T-helper 2 cell (primary cell): ENCODE results near the gene KRTAP10-7.
"Not testable (repeated sequence)": the region's sequence is repeated elsewhere in the genome, so short reads cannot be mapped to it uniquely, and the experiment has no call there.

Source experiments
- DNase-seq, 5 experiments: peaks; one replicate each; pipeline versions ENCODE4 v3.0.0 to v3.0.0-alpha.2; 2012 to 2022

KRTAP10-7 gene

DNA sequence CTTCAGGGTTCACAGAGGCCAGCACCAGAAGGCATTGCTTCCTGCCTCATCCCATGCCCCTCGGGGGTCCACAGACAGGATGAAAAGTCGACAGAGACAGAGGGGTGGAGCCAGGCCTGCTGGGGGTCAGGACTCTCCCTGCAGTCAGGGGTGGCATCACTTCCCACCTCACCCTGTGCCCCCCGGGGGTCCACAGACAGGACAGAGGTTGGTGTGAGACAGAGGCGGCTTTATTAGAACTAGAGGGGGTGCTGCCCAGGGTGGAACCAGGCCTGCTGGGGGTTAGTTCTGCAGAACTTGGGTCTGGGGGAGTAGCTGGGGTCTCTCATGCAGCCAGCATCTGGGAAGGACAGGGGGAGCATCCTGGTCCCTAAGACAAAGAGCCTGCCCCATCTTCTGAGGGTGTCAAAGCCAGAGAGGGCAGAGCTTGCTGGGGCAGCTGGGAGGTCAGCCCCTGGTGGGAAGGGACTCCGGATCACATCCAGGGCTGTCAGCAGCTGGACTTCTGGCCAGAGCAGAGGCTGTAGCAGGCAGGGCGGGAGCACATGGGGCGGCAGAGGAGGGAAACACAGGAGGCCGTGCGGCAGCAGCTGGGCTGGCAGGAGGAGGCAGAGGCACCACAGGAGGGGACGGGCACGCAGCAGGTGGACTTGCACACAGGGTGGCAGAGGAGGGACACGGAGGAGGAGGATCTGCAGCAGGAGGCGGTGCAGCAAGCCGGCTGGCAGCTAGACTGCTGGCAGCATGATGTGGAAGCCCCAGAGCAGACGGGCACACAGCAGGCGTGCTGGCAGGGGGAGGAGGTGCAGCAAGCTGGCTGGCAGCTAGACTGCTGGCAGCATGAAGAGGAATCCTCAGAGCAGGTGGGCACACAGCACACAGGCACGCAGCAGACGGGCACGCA lies 9.2 kb upstream of the KRTAP10-7 start:
- DNase-seq: not testable (repeated sequence)

DNA sequence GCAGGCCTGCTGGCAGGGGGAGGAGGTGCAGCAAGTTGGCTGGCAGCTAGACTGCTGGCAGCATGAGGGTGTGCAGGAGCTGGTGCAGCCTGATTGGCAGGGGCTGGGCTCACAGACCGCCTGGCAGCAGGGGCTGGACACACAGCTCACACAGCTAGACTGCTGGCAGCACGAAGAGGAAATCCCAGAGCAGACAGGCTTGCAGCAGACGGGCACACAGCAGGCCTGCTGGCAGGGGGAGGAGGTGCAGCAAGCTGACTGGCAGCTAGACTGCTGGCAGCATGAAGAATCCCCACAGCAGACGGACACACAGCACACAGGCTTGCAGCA lies 8.6 kb upstream of the KRTAP10-7 start:
- not testable (repeated sequence) for DNase-seq

DNA sequence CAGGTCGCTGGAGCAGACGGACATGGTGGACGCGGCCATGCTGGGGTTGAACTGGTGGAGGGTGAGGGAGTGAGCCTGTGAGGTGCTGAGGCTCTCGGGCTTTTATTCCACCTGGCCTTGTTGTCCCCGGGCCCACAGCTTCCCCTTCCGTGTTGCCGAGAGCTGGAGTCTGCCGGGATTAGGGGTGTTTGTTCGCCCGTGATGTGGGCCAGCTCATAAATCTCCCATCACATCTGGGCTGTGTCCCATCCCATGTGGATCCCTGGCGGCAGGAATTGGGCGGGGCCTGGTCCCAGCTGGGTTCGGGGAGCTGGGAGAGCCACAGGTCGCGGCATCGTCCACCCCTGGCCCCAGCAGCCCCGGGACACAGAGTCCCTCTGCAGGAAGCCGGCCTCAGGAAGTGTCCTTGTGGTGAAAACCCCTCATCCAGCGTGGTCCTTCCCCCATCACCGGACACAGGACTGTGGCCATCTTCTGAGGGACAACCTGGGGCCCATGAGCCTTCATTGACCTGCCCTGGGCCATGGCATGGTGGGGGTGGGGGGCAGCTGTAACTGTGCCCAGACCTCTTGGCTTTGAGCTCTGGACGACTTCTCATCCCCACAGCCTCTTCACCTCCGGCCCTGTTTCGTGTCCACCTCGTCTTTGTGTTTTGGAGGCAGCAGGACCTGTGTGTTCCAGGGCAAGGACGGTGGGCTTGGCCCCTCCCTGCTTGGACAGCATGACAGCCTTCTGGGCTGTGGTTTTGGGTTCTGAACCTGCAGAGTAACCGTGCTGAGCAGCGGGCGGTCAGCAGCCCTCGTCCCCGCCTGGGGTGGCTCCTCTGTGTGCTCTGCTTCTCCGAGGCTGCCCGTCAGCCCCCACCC lies 7.7 kb upstream of the KRTAP10-7 start, which contains the start of gene KRTAP10-6:
Gene KRTAP10-6, minus strand, starts transcription at position 60 of the 866 bp plus-strand sequence. Its CDS starts 21 bp downstream, at position 39.
- no peak for DNase-seq

DNA sequence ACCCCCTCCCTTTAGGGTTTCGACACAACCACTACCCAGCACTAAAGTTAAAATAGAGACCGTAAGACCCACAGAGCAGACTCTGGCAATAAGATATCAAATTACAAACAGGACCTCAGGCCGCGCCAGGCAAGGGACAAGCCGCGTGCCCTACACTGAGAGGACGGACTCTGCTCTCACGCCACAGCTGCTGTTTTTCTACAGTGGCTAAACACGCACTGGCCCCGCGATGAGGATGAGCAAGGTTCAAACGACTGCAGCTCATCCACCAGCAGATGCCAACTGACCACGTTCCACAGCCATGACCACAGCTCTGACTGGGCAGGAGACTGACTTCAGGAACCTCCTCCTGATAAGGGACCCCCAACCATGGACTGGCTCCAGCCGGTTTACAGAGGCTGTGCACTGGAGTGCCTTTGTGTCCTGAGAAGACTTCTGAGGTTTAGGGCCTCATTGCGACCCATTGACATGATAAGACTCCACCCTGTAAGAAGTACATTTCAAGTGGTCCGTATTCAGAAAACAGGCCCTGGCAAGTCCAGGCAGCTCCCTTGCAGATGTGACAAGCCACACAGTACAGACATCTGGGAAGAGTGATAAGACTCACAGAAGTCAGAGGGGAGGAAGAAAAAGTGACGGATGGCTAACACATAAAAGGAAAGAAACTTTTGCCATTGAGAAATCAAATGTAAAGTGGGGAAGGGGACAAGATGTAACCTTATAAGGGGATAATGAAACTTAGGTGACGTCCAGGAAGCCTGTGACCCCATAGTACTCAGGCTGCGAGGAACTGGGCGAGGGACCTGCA lies 6.6 kb upstream of the KRTAP10-7 start:
- no peak for DNase-seq

DNA sequence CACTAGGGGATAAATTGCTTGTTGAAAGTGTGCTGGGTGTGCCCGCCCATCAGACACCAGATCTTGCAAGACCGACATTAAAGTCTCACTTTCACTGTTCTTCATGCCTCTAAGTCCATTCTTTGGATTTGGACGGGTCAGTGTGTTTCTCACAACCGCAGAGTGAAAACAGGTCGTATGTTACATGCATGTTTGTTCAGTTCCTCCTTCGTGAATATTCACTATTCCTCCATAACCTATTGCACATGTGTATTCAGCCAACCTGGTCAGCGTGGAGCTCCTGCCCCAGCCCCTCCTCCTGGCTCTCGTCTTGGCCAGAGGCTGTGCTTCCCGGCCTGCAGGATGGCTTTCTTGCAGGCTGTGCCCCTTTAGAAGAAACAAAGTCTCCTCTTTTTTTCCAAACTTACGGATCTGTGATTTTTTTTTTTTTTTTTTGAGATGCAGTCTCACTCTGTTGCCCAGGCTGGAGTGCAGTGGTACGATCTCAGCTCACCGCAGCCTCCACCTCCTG lies 5.9 kb upstream of the KRTAP10-7 start:
- no peak for DNase-seq

DNA sequence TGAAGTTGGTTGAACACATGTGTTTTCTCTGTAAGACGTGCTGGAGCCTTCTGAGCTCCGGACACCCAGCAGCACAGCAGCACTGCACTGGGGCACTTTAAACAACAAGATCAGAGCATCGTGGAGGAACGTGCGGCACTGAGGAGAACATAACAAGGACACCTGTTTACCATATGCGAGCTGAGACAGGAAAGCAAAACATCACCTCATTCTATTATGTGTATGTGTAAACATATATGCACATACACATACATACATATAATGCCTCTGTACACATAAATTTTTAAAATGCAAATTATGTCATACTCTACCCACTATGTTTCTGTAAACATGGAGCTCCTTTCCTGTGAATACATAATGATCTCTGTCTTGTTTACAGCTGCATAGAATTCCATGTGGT lies 4.9 kb upstream of the KRTAP10-7 start:
- no peak for DNase-seq

DNA sequence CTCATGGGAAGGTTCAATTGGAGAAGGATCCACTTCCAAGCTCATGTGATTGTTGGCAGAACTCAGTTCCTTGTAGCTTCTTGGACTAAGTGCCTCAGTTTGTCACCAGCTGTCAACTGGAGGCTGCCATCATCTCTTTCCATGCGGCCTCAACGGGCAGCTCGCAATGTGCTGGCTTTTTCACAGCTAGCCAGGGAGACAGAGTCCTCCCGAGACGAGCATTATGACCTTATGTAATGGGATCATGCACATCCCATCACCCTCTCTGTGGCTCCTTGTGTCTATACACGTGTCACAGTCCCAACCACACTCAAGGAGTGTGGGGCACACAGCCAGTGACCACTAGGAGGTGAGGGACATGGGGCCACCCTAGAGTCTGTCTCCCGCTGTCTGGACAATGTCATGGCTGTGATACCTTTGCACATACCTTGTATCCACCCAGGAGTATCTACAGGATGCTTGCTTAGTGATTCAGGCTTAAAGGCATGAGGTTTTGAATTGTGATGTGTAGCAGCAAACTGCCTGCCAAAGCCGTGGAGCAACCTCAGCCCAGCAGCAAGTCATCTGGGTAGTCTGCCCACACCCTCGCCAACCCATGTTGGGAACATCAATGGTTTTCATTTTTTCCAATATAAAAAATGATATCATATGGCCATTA lies 4.2 kb upstream of the KRTAP10-7 start:
- DNase-seq: no peak

DNA sequence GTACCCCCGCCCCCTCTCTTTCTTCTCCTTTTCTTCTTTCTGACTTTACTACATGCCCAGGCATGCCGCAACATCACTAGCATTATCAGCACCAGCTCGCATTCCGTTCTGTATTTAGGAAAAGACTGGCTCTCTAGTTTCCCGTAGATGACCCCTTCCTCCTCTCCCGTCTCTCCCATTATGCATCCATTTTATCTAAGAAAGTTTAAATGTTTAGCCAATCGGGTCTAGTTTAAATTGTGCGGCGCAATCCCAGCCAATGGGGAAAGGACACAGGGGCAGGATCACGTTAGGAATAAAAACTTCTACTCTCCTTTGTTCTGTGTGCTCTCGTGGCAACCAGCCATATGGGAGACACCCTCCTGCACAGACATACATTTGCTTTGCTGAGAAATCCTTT lies 2.3 kb upstream of the KRTAP10-7 start:
- DNase-seq: no peak

DNA sequence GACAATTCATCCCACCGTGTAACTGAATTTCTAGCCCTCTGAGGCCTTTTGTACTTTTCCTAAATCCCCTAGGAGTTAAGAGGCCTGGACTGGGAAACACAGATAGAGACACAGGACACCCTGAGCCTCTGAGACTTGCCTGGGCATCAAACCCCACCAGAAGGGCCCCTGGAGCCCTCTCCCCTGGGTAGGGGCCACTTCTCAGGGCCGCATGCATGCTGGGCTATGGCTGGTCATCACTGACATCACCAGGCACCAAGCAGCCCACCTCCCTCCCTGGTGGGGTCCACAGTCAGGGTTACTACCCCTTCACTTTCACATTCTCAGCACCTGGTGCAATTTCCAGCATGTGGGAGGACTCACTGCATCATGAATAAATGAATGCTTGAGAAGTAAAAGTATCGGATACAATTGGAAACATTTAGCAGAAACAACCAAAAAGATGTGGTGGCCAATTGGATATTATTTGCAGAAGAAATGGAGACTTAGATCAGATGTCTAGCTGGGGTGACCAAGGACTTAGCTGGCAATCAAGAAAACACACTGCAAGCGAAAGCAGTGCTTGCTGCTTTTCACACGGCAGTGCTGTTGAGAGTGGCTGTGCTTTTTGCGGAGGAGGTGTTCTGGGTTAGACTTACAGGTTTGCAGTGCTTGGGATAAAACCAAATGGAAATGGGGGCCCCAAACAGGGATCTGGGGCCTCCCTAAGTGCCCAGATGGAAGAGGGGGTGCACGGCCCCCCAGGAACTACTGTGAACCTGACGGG lies 950 bp upstream of the KRTAP10-7 start:
- DNase-seq: no peak

DNA sequence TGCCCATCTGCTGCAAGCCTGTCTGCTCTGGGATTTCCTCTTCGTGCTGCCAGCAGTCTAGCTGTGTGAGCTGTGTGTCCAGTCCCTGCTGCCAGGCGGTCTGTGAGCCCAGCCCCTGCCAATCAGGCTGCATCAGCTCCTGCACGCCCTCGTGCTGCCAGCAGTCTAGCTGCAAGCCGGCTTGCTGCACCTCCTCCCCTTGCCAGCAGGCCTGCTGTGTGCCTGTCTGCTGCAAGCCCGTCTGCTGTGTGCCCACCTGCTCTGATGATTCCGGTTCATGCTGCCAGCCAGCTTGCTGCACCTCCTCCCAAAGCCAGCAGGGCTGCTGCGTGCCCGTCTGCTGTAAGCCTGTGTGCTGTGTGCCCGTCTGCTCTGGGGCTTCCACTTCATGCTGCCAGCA lies 694 bp downstream of the KRTAP10-7 start:
- not testable (repeated sequence) for DNase-seq

DNA sequence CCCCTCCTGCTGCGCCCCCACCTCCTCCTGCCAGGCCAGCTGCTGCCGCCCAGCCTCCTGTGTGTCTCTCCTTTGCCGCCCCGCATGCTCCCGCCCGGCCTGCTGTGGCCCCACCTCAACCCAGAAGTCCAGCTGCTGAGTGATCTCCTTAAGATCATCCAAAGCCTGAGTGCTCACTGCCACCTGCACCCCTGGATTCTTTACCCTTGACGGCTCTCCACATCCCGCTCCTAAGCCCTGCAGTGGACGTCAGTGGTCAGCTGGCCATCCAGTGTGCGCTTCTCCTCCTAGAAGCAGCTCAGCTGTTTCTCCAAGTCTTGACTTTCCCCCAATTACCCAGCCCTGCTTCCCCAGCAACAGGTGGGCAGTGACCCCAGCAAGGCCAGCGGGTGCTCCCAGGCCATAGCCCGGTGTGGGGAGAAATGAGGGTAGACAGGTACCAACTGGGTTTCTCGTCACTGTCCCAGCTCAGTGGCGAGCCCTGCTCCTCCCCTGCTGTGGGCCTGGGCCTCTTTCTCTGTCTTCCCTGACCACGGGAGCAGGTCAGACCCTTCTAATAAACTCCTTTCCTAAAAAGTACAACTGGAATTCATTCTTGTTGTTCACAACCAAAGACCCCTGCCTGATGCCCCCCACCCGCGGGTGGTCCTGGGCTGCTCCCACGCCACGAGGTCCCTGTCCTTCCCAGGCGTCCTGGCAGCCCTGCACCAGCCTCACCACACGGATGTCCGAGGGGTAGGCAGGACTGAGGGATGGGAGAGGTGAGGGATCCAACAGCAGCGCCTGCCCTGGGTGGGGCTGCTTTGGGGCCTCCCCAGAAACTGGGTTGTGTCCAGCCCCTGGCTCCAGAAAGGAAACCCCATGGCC lies 1.4 kb downstream of the KRTAP10-7 start:
- DNase-seq: no peak

DNA sequence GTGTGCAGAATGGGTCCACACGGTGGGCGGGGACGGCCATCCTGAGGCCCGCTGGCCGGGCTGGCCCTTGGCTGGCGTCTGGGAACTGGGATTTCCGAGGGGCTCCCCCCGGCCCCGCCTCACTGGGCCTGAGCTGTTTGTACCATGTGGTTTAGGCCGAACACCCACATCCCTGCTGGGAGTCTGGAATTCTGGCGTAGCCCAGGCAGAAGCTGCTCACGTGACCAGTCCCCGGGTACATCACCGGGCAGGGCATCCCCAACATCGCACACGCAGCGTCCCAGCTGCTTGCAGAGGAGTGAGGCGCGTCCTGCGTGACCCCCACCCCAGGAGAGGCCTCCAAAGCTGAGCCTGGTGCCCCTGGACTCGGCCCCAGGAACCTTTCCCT lies 2.1 kb downstream of the KRTAP10-7 start:
- no peak for DNase-seq

DNA sequence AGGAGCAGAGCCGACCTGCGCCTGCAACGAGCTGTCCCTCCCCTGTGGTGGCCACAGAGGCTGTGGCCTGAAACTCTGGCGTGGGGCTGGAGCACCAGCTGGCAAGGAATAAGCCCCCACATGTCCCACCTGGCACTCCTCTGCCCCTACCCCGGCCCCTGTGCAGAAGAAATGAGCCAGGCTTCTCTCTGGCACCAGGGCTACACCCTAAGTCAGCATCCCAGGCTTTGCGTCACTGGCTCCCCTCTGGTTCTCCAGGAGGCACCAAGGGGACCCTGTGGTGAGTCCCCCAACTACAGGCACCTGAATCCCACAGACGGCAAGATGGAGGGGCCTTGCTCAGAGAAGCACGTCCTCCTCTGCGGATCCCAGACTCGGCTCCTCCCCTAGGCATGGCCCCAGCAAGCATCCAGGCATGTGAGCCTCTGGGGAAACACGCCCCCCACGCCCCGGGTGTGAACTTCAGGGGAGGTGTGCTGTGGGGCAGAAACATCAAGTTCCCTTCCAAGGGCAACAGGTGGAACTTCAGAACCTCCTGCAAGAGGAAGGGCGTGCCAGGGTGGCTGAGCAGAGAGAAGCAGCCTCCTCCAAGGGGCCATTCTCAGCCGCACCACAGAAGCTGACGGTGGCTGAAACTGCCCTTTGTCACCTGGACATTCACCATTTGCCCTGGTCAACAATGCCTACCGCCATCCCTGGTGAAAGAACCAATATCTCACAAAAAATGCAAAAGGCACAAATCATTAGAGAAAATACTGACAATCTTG lies 2.9 kb downstream of the KRTAP10-7 start:
- no peak for DNase-seq

DNA sequence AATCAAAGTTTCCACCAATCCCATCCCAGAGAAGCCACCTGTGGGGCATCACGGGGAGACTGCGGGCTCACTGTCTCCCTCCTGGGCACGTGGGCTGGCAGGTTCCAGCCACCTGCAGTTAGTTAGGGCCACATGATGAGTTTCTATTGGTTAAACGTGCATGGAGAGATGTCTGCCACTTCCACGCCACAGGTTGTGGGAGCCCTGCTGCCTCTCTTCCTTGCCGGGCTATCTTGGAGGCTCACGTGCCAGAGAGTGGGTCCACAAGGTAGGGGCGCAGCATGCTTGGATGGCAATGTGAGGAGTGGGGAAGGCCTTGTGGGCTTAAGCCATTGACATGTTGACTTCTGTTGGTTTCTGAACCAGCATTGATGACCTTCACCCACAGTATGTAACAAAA lies 3.5 kb downstream of the KRTAP10-7 start:
- no peak for DNase-seq

DNA sequence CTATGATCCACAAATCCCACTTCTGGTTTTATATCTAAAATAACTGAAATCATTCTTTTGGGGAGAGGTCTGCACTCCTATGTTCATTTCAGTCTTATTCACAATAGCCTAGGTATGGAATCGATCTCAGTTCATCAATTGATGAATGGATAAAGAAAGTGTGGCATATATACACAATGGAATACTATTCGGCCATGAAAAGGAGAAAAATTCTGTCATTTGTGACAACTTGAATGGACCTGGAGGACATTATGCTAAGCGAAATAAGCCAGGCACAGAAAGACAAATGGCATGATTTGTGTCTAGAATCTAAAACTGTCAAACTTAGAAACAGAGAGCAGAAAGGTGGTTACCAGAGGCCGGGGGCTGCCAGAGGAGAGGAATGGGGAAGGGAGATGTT lies 6.1 kb downstream of the KRTAP10-7 start:
- DNase-seq: no peak

DNA sequence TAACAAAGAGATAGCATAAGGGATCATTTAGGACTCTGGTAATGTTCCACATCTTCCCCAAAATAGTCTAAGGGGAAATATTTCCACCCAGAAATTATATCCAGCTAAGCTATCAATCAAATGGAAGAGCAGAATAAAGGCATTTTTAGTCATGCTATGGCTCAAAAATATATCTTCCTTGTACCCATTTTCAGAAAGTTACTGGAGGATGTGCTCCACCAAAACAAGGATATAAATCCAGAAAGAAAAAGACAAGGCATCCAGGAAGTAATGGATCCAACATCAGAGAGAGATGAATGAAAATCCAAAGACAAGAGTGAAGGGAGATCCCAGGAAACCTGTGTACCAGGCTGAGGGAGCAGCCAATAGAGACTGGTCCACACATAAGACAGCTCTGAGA lies 8.8 kb downstream of the KRTAP10-7 start:
- DNase-seq: no peak

DNA sequence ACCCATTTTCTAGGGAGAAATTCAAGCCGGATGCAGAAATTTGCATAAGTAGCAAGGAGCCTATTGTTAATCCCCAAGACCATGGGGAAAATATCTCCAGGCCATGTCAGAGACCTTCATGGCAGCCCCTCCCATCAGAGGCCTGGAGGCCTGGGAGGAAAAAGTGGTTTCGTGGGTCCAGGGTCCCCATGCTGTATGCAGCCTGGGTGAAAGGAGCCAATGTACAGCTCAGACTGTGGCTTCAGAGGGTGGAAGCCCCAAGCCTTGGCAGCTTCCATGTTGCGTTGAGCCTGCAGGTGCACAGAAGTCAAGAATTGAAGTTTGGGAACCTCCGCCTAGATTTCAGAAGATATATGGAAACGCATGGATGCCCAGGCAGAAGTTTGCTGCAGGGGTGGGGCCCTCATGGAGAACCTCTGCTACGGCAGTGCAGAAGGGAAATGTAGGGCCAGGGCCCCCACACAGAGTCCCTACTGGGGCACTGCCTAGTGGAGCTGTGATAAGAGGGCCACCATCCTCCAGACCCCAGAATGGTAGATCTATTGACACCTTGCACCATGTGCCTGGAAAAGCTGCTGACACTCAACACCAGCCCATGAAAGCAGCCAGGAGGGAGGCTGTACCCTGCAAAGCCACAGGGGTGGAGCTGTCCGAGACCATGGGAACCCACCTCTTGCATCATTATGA lies 9.9 kb downstream of the KRTAP10-7 start:
- not testable (repeated sequence) for DNase-seq

DNA sequence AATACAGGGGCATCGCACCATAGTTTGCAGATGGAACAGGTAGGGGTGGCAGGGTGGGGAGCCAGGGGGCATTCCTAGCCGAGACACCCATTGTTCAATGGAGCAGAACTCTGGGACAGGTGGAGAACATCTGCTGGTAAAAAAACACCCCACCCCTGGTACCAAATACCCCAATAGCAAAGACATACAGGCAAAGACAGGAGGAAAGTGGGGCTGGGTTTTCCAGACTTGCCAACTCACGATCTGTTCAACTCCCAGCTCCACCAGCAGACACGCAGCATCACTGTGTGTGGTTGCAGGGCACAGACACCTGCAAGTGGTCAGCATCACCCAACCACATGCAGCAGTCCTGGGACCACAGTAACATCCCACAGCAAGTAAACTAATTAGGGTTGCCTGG lies 11.2 kb downstream of the KRTAP10-7 start:
- no peak for DNase-seq

DNA sequence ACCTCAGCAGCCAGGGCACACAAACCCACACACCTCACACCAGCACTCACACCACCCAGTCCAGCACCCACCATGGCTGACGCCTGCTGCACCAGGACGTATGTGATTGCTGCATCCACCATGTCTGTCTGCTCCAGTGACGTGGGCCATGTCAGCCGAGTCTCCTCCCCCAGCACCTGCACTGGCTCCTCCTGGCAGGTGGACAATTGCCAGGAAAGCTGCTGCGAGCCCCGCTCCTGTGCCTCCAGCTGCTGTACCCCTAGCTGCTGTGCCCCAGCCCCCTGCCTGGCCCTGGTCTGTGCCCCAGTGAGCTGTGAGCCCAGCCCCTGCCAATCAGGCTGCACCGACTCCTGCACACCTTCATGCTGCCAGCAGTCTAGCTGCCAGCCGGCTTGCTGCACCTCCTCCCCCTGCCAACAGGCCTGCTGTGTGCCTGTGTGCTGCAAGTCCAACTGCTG lies 11.7 kb downstream of the KRTAP10-7 start, which contains the start of gene KRTAP10-8:
Gene KRTAP10-8, plus strand, starts transcription at position 51 of the 458 bp plus-strand sequence. Its CDS starts 22 bp downstream, at position 73.
- DNase-seq: no peak
